Activated CD8-positive, alpha-beta memory T cell treated with anti-CD3 and anti-CD28 coated beads for 24 hours (primary cell): Measurements from ENCODE around the gene ZNF341.

Source experiments
- DNase-seq: peaks from one replicate; pipeline ENCODE4 v3.0.0-alpha.2; 2020

The ZNF341 gene

GRCh38 chr20:33798444-33798843, 66.6 kb downstream of the ZNF341 start:
- DNase-seq = no peak

GRCh38 chr20:33803921-33804337, 72.1 kb downstream of the ZNF341 start:
- DNase-seq = no peak

GRCh38 chr20:33808388-33808787, 76.6 kb downstream of the ZNF341 start:
- DNase-seq = no peak

- no peak for DNase-seq
Observed at GRCh38 chr20:33810259-33810658, 78.5 kb downstream of the ZNF341 start.

GRCh38 chr20:33810885-33811775, 79.3 kb downstream of the ZNF341 start, which contains the start of gene CHMP4B:
Gene CHMP4B, plus strand, starts transcription at chr20:33811348. Its CDS starts 121 bp downstream, at chr20:33811469.
- peak; percentile 98 for DNase-seq

- DNase-seq = peak; percentile 65
Observed at GRCh38 chr20:33811776-33812151, 80.0 kb downstream of the ZNF341 start.

- peak; percentile 67 for DNase-seq
Observed at GRCh38 chr20:33812152-33812849, 80.5 kb downstream of the ZNF341 start.

GRCh38 chr20:33812908-33813462, 81.2 kb downstream of the ZNF341 start:
- no peak for DNase-seq

- no peak for DNase-seq
Observed at GRCh38 chr20:33814238-33814712, 82.5 kb downstream of the ZNF341 start.

GRCh38 chr20:33815671-33816070, 83.9 kb downstream of the ZNF341 start:
- DNase-seq = no peak

GRCh38 chr20:33816191-33816590, 84.4 kb downstream of the ZNF341 start:
- DNase-seq = no peak

GRCh38 chr20:33817411-33817810, 85.6 kb downstream of the ZNF341 start:
- no peak for DNase-seq

GRCh38 chr20:33819456-33819855, 87.7 kb downstream of the ZNF341 start:
- DNase-seq = no peak

- no peak for DNase-seq
Observed at GRCh38 chr20:33820362-33820761, 88.6 kb downstream of the ZNF341 start.

GRCh38 chr20:33821270-33821836, 89.6 kb downstream of the ZNF341 start:
- no peak for DNase-seq

- DNase-seq = no peak
Observed at GRCh38 chr20:33822423-33822822, 90.6 kb downstream of the ZNF341 start.

- no peak for DNase-seq
Observed at GRCh38 chr20:33822991-33823390, 91.2 kb downstream of the ZNF341 start.

GRCh38 chr20:33824852-33825251, 93.1 kb downstream of the ZNF341 start:
- no peak for DNase-seq

- no peak for DNase-seq
Observed at GRCh38 chr20:33825340-33826269, 93.8 kb downstream of the ZNF341 start.

- no peak for DNase-seq
Observed at GRCh38 chr20:33826270-33826897, 94.6 kb downstream of the ZNF341 start.

- DNase-seq = no peak
Observed at GRCh38 chr20:33827109-33827508, 95.3 kb downstream of the ZNF341 start.
